ENCODE results near the gene CRADD.
A peak's percentile ranks its signal among the peaks of the same experiment; 100 is the strongest.

Gene CRADD

GRCh38 chr12:93720559-93720958, 43.4 kb downstream of the CRADD start:
- H3K27ac ChIP-seq (ENCODE audit: low read length) = no peak overlapping the region
- H3K4me3 ChIP-seq (ENCODE audit: low read length in 2 of 2) = no peak overlapping the region
- no peaks in the 10 kb centered on the region for H3K4me1 ChIP-seq (ENCODE audit: control insufficient read depth, insufficient read depth, low read length)
- no peaks in the 10 kb centered on the region for H3K27me3 ChIP-seq (ENCODE audit: control insufficient read depth in 1 of 2, insufficient read depth in 2 of 2, low read length in 2 of 2)
- no peaks in the 10 kb centered on the region for H3K36me3 ChIP-seq (ENCODE audit: control insufficient read depth in 2 of 2, insufficient read depth in 2 of 2, low read length in 2 of 2)
- no peaks in the 10 kb centered on the region for H3K9me3 ChIP-seq (ENCODE audit: control insufficient read depth in 2 of 2, low read length in 2 of 2)
- H3K9ac ChIP-seq (ENCODE audit: low read length in 2 of 2) = no peak overlapping the region

GRCh38 chr12:93722179-93722578, 45.0 kb downstream of the CRADD start:
- no peak overlapping the region for H3K9ac ChIP-seq (ENCODE audit: low read length in 2 of 2)
- H3K4me1 ChIP-seq (ENCODE audit: control insufficient read depth, insufficient read depth, low read length) = peaks cover 3% of the 10 kb centered on the region
- H3K27ac ChIP-seq (ENCODE audit: low read length) = no peak overlapping the region
- H3K27me3 ChIP-seq (ENCODE audit: control insufficient read depth in 1 of 2, insufficient read depth in 2 of 2, low read length in 2 of 2) = no peaks in the 10 kb centered on the region
- no peaks in the 10 kb centered on the region for H3K36me3 ChIP-seq (ENCODE audit: control insufficient read depth in 2 of 2, insufficient read depth in 2 of 2, low read length in 2 of 2)
- H3K4me3 ChIP-seq (ENCODE audit: low read length in 2 of 2) = no peak overlapping the region
- no peaks in the 10 kb centered on the region for H3K9me3 ChIP-seq (ENCODE audit: control insufficient read depth in 2 of 2, low read length in 2 of 2)

GRCh38 chr12:93722835-93723567, 45.8 kb downstream of the CRADD start:
- Histone ChIP-seq H3K36me3 (ENCODE audit: control insufficient read depth in 2 of 2, insufficient read depth in 2 of 2, low read length in 2 of 2) (no peaks in the 10 kb centered on the region), H3K4me3 (ENCODE audit: low read length in 2 of 2) (no peak overlapping the region), H3K9me3 (ENCODE audit: control insufficient read depth in 2 of 2, low read length in 2 of 2) (no peaks in the 10 kb centered on the region), H3K9ac (ENCODE audit: low read length in 2 of 2) (no peak overlapping the region), H3K4me1 (ENCODE audit: control insufficient read depth, insufficient read depth, low read length) (peaks cover 9% of the 10 kb centered on the region), H3K27me3 (ENCODE audit: control insufficient read depth in 1 of 2, insufficient read depth in 2 of 2, low read length in 2 of 2) (no peaks in the 10 kb centered on the region), H3K27ac (ENCODE audit: low read length) (no peak overlapping the region)

GRCh38 chr12:93723568-93723930, 46.4 kb downstream of the CRADD start:
- no peak overlapping the region for H3K4me3 ChIP-seq (ENCODE audit: low read length in 2 of 2)
- H3K36me3 ChIP-seq (ENCODE audit: control insufficient read depth in 2 of 2, insufficient read depth in 2 of 2, low read length in 2 of 2) = no peaks in the 10 kb centered on the region
- no peak overlapping the region for H3K27ac ChIP-seq (ENCODE audit: low read length)
- H3K9ac ChIP-seq (ENCODE audit: low read length in 2 of 2) = no peak overlapping the region
- H3K9me3 ChIP-seq (ENCODE audit: control insufficient read depth in 2 of 2, low read length in 2 of 2) = no peaks in the 10 kb centered on the region
- H3K27me3 ChIP-seq (ENCODE audit: control insufficient read depth in 1 of 2, insufficient read depth in 2 of 2, low read length in 2 of 2) = no peaks in the 10 kb centered on the region
- peaks cover 9% of the 10 kb centered on the region for H3K4me1 ChIP-seq (ENCODE audit: control insufficient read depth, insufficient read depth, low read length)

GRCh38 chr12:93725531-93725930, 48.4 kb downstream of the CRADD start:
- no peak overlapping the region for H3K9ac ChIP-seq (ENCODE audit: low read length in 2 of 2)
- H3K4me1 ChIP-seq (ENCODE audit: control insufficient read depth, insufficient read depth, low read length) = peaks cover 9% of the 10 kb centered on the region
- H3K9me3 ChIP-seq (ENCODE audit: control insufficient read depth in 2 of 2, low read length in 2 of 2) = no peaks in the 10 kb centered on the region
- no peaks in the 10 kb centered on the region for H3K27me3 ChIP-seq (ENCODE audit: control insufficient read depth in 1 of 2, insufficient read depth in 2 of 2, low read length in 2 of 2)
- H3K27ac ChIP-seq (ENCODE audit: low read length) = no peak overlapping the region
- no peak overlapping the region for H3K4me3 ChIP-seq (ENCODE audit: low read length in 2 of 2)
- no peaks in the 10 kb centered on the region for H3K36me3 ChIP-seq (ENCODE audit: control insufficient read depth in 2 of 2, insufficient read depth in 2 of 2, low read length in 2 of 2)

- Histone ChIP-seq H3K27ac (ENCODE audit: low read length) (peak overlapping the region; percentile 72), H3K4me3 (ENCODE audit: low read length in 2 of 2) (no peak overlapping the region), H3K27me3 (ENCODE audit: control insufficient read depth in 1 of 2, insufficient read depth in 2 of 2, low read length in 2 of 2) (no peaks in the 10 kb centered on the region), H3K4me1 (ENCODE audit: control insufficient read depth, insufficient read depth, low read length) (peaks cover 9% of the 10 kb centered on the region), H3K9ac (ENCODE audit: low read length in 2 of 2) (no peak overlapping the region), H3K9me3 (ENCODE audit: control insufficient read depth in 2 of 2, low read length in 2 of 2) (no peaks in the 10 kb centered on the region), H3K36me3 (ENCODE audit: control insufficient read depth in 2 of 2, insufficient read depth in 2 of 2, low read length in 2 of 2) (no peaks in the 10 kb centered on the region)
Observed at GRCh38 chr12:93727195-93727811, 50.1 kb downstream of the CRADD start.

- Histone ChIP-seq H3K36me3 (ENCODE audit: control insufficient read depth in 2 of 2, insufficient read depth in 2 of 2, low read length in 2 of 2) (no peaks in the 10 kb centered on the region), H3K9ac (ENCODE audit: low read length in 2 of 2) (no peak overlapping the region), H3K4me1 (ENCODE audit: control insufficient read depth, insufficient read depth, low read length) (peaks cover 9% of the 10 kb centered on the region), H3K9me3 (ENCODE audit: control insufficient read depth in 2 of 2, low read length in 2 of 2) (no peaks in the 10 kb centered on the region), H3K27me3 (ENCODE audit: control insufficient read depth in 1 of 2, insufficient read depth in 2 of 2, low read length in 2 of 2) (no peaks in the 10 kb centered on the region), H3K27ac (ENCODE audit: low read length) (peak overlapping the region; percentile 72), H3K4me3 (ENCODE audit: low read length in 2 of 2) (no peak overlapping the region)
Observed at GRCh38 chr12:93727911-93728310, 50.7 kb downstream of the CRADD start.

GRCh38 chr12:93729934-93730333, 52.8 kb downstream of the CRADD start:
- H3K9me3 ChIP-seq (ENCODE audit: control insufficient read depth in 2 of 2, low read length in 2 of 2) = no peaks in the 10 kb centered on the region
- H3K27ac ChIP-seq (ENCODE audit: low read length) = no peak overlapping the region
- no peaks in the 10 kb centered on the region for H3K36me3 ChIP-seq (ENCODE audit: control insufficient read depth in 2 of 2, insufficient read depth in 2 of 2, low read length in 2 of 2)
- H3K9ac ChIP-seq (ENCODE audit: low read length in 2 of 2) = no peak overlapping the region
- peaks cover 9% of the 10 kb centered on the region for H3K4me1 ChIP-seq (ENCODE audit: control insufficient read depth, insufficient read depth, low read length)
- H3K4me3 ChIP-seq (ENCODE audit: low read length in 2 of 2) = no peak overlapping the region
- H3K27me3 ChIP-seq (ENCODE audit: control insufficient read depth in 1 of 2, insufficient read depth in 2 of 2, low read length in 2 of 2) = no peaks in the 10 kb centered on the region

- Histone ChIP-seq H3K36me3 (ENCODE audit: control insufficient read depth in 2 of 2, insufficient read depth in 2 of 2, low read length in 2 of 2) (no peaks in the 10 kb centered on the region), H3K9me3 (ENCODE audit: control insufficient read depth in 2 of 2, low read length in 2 of 2) (no peaks in the 10 kb centered on the region), H3K9ac (ENCODE audit: low read length in 2 of 2) (no peak overlapping the region), H3K27me3 (ENCODE audit: control insufficient read depth in 1 of 2, insufficient read depth in 2 of 2, low read length in 2 of 2) (no peaks in the 10 kb centered on the region), H3K4me1 (ENCODE audit: control insufficient read depth, insufficient read depth, low read length) (peaks cover 16% of the 10 kb centered on the region), H3K27ac (ENCODE audit: low read length) (no peak overlapping the region), H3K4me3 (ENCODE audit: low read length in 2 of 2) (no peak overlapping the region)
Observed at GRCh38 chr12:93733358-93733757, 56.2 kb downstream of the CRADD start.

- Histone ChIP-seq H3K4me3 (ENCODE audit: low read length in 2 of 2) (no peak overlapping the region), H3K9ac (ENCODE audit: low read length in 2 of 2) (no peak overlapping the region), H3K9me3 (ENCODE audit: control insufficient read depth in 2 of 2, low read length in 2 of 2) (no peaks in the 10 kb centered on the region), H3K27me3 (ENCODE audit: control insufficient read depth in 1 of 2, insufficient read depth in 2 of 2, low read length in 2 of 2) (no peaks in the 10 kb centered on the region), H3K36me3 (ENCODE audit: control insufficient read depth in 2 of 2, insufficient read depth in 2 of 2, low read length in 2 of 2) (no peaks in the 10 kb centered on the region), H3K27ac (ENCODE audit: low read length) (no peak overlapping the region), H3K4me1 (ENCODE audit: control insufficient read depth, insufficient read depth, low read length) (peaks cover 19% of the 10 kb centered on the region)
Observed at GRCh38 chr12:93733928-93734327, 56.8 kb downstream of the CRADD start.

GRCh38 chr12:93734784-93735183, 57.6 kb downstream of the CRADD start:
- Histone ChIP-seq H3K4me3 (ENCODE audit: low read length in 2 of 2) (no peak overlapping the region), H3K36me3 (ENCODE audit: control insufficient read depth in 2 of 2, insufficient read depth in 2 of 2, low read length in 2 of 2) (no peaks in the 10 kb centered on the region), H3K9me3 (ENCODE audit: control insufficient read depth in 2 of 2, low read length in 2 of 2) (no peaks in the 10 kb centered on the region), H3K27ac (ENCODE audit: low read length) (no peak overlapping the region), H3K4me1 (ENCODE audit: control insufficient read depth, insufficient read depth, low read length) (peaks cover 21% of the 10 kb centered on the region), H3K9ac (ENCODE audit: low read length in 2 of 2) (no peak overlapping the region), H3K27me3 (ENCODE audit: control insufficient read depth in 1 of 2, insufficient read depth in 2 of 2, low read length in 2 of 2) (no peaks in the 10 kb centered on the region)
